ENCODE data around the gene NHEJ1. TPM values are rescaled to one million over a fixed set of nuclear protein-coding genes. Genes with fewer than 3 reads are reported as not detected.

The NHEJ1 gene
- total RNA-seq, 1 experiment from 2014 or later: 20.8 TPM

- Histone ChIP-seq H3K56ac (ENCODE audit: insufficient read length, low read depth, low read length) (no peak overlapping the region), H3K27ac (ENCODE audit: insufficient read length, low read depth, low read length) (no peak overlapping the region), H3K4me1 (ENCODE audit: insufficient read depth, low read length) (no peaks in the 10 kb centered on the region; the same call in 1 of the 2 replicates), H3K79me2 (ENCODE audit: insufficient read depth, low read length) (no peaks in the 10 kb centered on the region), H2BK5ac (ENCODE audit: insufficient read length, low read length) (no peak overlapping the region), H3K9ac (ENCODE audit: extremely low read depth, insufficient read length, low read length) (no peak overlapping the region), H3K23me2 (ENCODE audit: insufficient read length, low read depth, low read length, poor library complexity, severe bottlenecking) (no peaks in the 10 kb centered on the region), H2BK20ac (ENCODE audit: low read depth, low read length, poor library complexity, severe bottlenecking) (no peak overlapping the region), H2AK5ac (ENCODE audit: insufficient read length, low read length) (no peak overlapping the region), H3K14ac (ENCODE audit: insufficient read depth, low read length) (no peak overlapping the region), H3K79me1 (ENCODE audit: insufficient read depth, low read depth, low read length, poor library complexity, severe bottlenecking) (no peaks in the 10 kb centered on the region), H2BK15ac (ENCODE audit: low read depth, low read length) (no peak overlapping the region), H4K20me1 (ENCODE audit: control insufficient read depth, insufficient read depth, insufficient read length) (no peaks in the 10 kb centered on the region), H3K18ac (ENCODE audit: insufficient read length, low read depth, low read length) (no peak overlapping the region), H3T11ph (ENCODE audit: low read length) (no peak overlapping the region), H2BK120ac (ENCODE audit: low read depth, low read length, poor library complexity, severe bottlenecking) (no peak overlapping the region), H3K9me3 (ENCODE audit: control insufficient read depth, low read depth, low read length) (no peaks in the 10 kb centered on the region), H4K8ac (replicated peaks; ENCODE audit: insufficient read length, low read depth, low read length) (no peak overlapping the region), H3K27me3 (ENCODE audit: insufficient read depth, low read length) (no peaks in the 10 kb centered on the region), H2BK12ac (ENCODE audit: insufficient read length, low read depth, low read length) (no peak overlapping the region), H2AFZ (ENCODE audit: low read length) (no peak overlapping the region), H3K4me2 (ENCODE audit: insufficient read depth, insufficient read length, low read length) (no peak overlapping the region), H3K23ac (ENCODE audit: insufficient read length, low read depth, low read length) (no peak overlapping the region), H4K5ac (ENCODE audit: insufficient read length, low read depth, low read length) (no peak overlapping the region), H4K91ac (ENCODE audit: insufficient read length, low read depth, low read length) (no peak overlapping the region), H3K4ac (ENCODE audit: low read depth, low read length) (no peak overlapping the region)
- H3K27me3 Mint-ChIP-seq (ENCODE audit: low read depth): no peaks in the 10 kb centered on the region
- H3K36me3 Mint-ChIP-seq (ENCODE audit: insufficient read depth in 1 of 3, low read depth in 3 of 3): peaks cover 0 to 1% (median 0%) of the 10 kb centered on the region in 3 experiments; a peak in 1 of 7 replicates
- DNase-seq: no peak
- no peak overlapping the region for H3K4me3 Mint-ChIP-seq
- TF ChIP-seq, protein P1, sequence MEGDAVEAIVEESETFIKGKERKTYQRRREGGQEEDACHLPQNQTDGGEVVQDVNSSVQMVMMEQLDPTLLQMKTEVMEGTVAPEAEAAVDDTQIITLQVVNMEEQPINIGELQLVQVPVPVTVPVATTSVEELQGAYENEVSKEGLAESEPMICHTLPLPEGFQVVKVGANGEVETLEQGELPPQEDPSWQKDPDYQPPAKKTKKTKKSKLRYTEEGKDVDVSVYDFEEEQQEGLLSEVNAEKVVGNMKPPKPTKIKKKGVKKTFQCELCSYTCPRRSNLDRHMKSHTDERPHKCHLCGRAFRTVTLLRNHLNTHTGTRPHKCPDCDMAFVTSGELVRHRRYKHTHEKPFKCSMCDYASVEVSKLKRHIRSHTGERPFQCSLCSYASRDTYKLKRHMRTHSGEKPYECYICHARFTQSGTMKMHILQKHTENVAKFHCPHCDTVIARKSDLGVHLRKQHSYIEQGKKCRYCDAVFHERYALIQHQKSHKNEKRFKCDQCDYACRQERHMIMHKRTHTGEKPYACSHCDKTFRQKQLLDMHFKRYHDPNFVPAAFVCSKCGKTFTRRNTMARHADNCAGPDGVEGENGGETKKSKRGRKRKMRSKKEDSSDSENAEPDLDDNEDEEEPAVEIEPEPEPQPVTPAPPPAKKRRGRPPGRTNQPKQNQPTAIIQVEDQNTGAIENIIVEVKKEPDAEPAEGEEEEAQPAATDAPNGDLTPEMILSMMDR (conservative IDR thresholded peaks at IDR 0.05): no peak
- peaks cover 0 to 3% of the 10 kb centered on the region in 2 experiments; a peak in 2 of 5 replicates for H3K9me3 Mint-ChIP-seq
- WGBS (ENCODE audit: extremely low coverage, insufficient read length, low lambda C conversion rate): no CpG with 5 or more reads among the region's 4 CpGs
- H3K27ac Mint-ChIP-seq: no peak overlapping the region
- H3K4me1 Mint-ChIP-seq: peaks cover 11% of the 10 kb centered on the region in 2 experiments
These were observed 71.3 kb downstream of the NHEJ1 start for GRCh38 chr2:219089330-219089729.

Data from H9 (cell line).